IMR-90 (cell line): Measurements from ENCODE around the gene NSD2. TPM values are rescaled to one million over a fixed set of nuclear protein-coding genes. Genes with fewer than 3 reads are reported as not detected.

Experiments
- ATAC-seq: fragments of 200-7000 bp; cut with Tn5 transposase; 2 replicates; pipeline ENCODE4 v1.9.1; 2020; ENCODE audit warnings: low read depth, mild to moderate bottlenecking, moderate library complexity
- BruUV-seq: library from RNA; stranded (reverse); fragments of 400-500 nt; replicated peaks from 2 replicates; lab custom pipeline; 2021; lab: Mats Ljungman, UMichigan
- CTCF ChIA-PET: fragments of 300-600 bp; formaldehyde crosslinking; extraction: SDS; loops from one replicate; lab custom pipeline; 2021; ENCODE audit warnings: antibody characterized with exemption; lab: Yijun Ruan, JAX
- POLR2A ChIA-PET: fragments of 300-600 bp; sonication (Branson Sonifier 250); formaldehyde crosslinking; loops from one replicate; lab custom pipeline; 2022; ENCODE audit warnings: antibody characterized with exemption; ENCODE audit not compliant: unreplicated experiment; lab: Charles Lee
- DNase-seq: peaks from one replicate; pipeline ENCODE4 v3.0.0; 2013
- H2AFZ ChIP-seq: replicated peaks from 2 replicates; pipeline ENCODE3; 2013; ENCODE audit warnings: low read length, mild to moderate bottlenecking; ENCODE audit not compliant: poor library complexity
- H2AK5ac ChIP-seq: 2 replicates; pipeline ENCODE4 v1.6.1; 2013; ENCODE audit warnings: low read depth, low read length, inconsistent platforms
- H2AK9ac ChIP-seq: replicated peaks from 2 replicates; pipeline ENCODE3; 2013; ENCODE audit warnings: mild to moderate bottlenecking, low read depth, low read length, moderate library complexity; ENCODE audit not compliant: poor library complexity
- H2BK120ac ChIP-seq: 2 replicates; pipeline ENCODE4 v1.6.1; 2013; ENCODE audit warnings: low read depth, low read length, inconsistent platforms
- H2BK15ac ChIP-seq: 3 replicates; pipeline ENCODE4 v1.6.1; 2013; ENCODE audit warnings: low read depth, low read length, inconsistent platforms
- H2BK20ac ChIP-seq: 2 replicates; pipeline ENCODE4 v1.6.1; 2013; ENCODE audit warnings: low read depth, mild to moderate bottlenecking, inconsistent platforms, low read length, moderate library complexity
- H2BK5ac ChIP-seq: 2 replicates; pipeline ENCODE4 v1.6.1; 2013; ENCODE audit warnings: mild to moderate bottlenecking, low read depth, low read length, inconsistent platforms; ENCODE audit not compliant: poor library complexity, severe bottlenecking
- H3K14ac ChIP-seq: replicated peaks from 2 replicates; pipeline ENCODE4 v1.6.1; 2013; ENCODE audit warnings: low read depth, low read length, inconsistent platforms
- H3K18ac ChIP-seq: 2 replicates; pipeline ENCODE4 v1.6.1; 2013; ENCODE audit warnings: low read depth, low read length, control low read depth
- H3K23ac ChIP-seq: 2 replicates; pipeline ENCODE4 v1.6.1; 2013; ENCODE audit warnings: low read depth, low read length, inconsistent platforms
- H3K27ac ChIP-seq: 2 replicates; pipeline ENCODE4 v1.5.1; 2013; ENCODE audit warnings: mild to moderate bottlenecking, control low read depth, low read length; ENCODE audit not compliant: insufficient read depth
- H3K27me3 ChIP-seq: 2 replicates; pipeline ENCODE4 v1.6.1; 2013; ENCODE audit warnings: low read length; ENCODE audit not compliant: control insufficient read depth, insufficient read depth
- H3K36me3 ChIP-seq: 2 replicates; pipeline ENCODE4 v1.6.1; 2013; ENCODE audit warnings: low read length, mixed read lengths; ENCODE audit not compliant: control insufficient read depth, insufficient read depth
- H3K4ac ChIP-seq: 2 replicates; pipeline ENCODE4 v1.6.1; 2013; ENCODE audit warnings: low read depth, low read length, inconsistent platforms
- H3K4me1 ChIP-seq: 2 replicates; pipeline ENCODE4 v1.6.1; 2013; ENCODE audit warnings: low read length, mixed read lengths; ENCODE audit not compliant: control insufficient read depth, insufficient read depth
- H3K4me2 ChIP-seq: 2 replicates; pipeline ENCODE4 v1.6.1; 2013; ENCODE audit warnings: low read depth, mild to moderate bottlenecking, control low read depth, low read length, moderate library complexity
- H3K4me3 ChIP-seq: 2 replicates; pipeline ENCODE4 v1.5.1; 2013; ENCODE audit warnings: low read depth, mild to moderate bottlenecking, control low read depth, low read length, moderate library complexity; ENCODE audit not compliant: insufficient read depth
- H3K56ac ChIP-seq: 2 replicates; pipeline ENCODE4 v1.6.1; 2013; ENCODE audit warnings: low read length, inconsistent platforms; ENCODE audit not compliant: insufficient read depth; ENCODE audit errors: extremely low read depth
- H3K79me1 ChIP-seq, 2 experiments: 2 replicates each; pipeline ENCODE4 v1.6.1; 2013; ENCODE audit warnings: low read length in 2 of 2, inconsistent platforms in 1 of 2, low read depth in 1 of 2
- H3K9ac ChIP-seq: 2 replicates; pipeline ENCODE4 v1.6.1; 2013; ENCODE audit warnings: low read depth, low read length, control low read depth
- H3K9me1 ChIP-seq: 2 replicates; pipeline ENCODE4 v1.6.1; 2013; ENCODE audit warnings: low read length, inconsistent platforms; ENCODE audit not compliant: insufficient read depth
- H3K9me3 ChIP-seq: 2 replicates; pipeline ENCODE4 v1.6.1; 2013; ENCODE audit warnings: low read length; ENCODE audit not compliant: control insufficient read depth, insufficient read depth
- H4K20me1 ChIP-seq: 2 replicates; pipeline ENCODE4 v1.6.1; 2013; ENCODE audit warnings: low read length, inconsistent platforms; ENCODE audit not compliant: insufficient read depth
- H4K5ac ChIP-seq: 2 replicates; pipeline ENCODE4 v1.6.1; 2013; ENCODE audit warnings: mild to moderate bottlenecking, low read depth, low read length, control low read depth
- H4K8ac ChIP-seq, 2 experiments: 2 replicates each; pipeline ENCODE4 v1.6.1; 2013; ENCODE audit warnings: low read depth in 2 of 2, low read length in 2 of 2, control low read depth in 1 of 2, inconsistent platforms in 1 of 2
- H4K91ac ChIP-seq: 2 replicates; pipeline ENCODE4 v1.6.1; 2013; ENCODE audit warnings: low read depth, low read length, inconsistent platforms; ENCODE audit not compliant: insufficient read depth
- CEBPB ChIP-seq: IDR thresholded peaks from 2 replicates; pipeline ENCODE4 v1.6.1; 2012; ENCODE audit warnings: low read depth, low read length, improper control_type of control experiment
- RAD21 ChIP-seq: IDR thresholded peaks from 2 replicates; pipeline ENCODE4 v1.6.1; 2012; ENCODE audit warnings: low read length, improper control_type of control experiment
- SMC3 ChIP-seq: fragments of 150-350 bp; IDR thresholded peaks from 2 replicates; pipeline ENCODE4 v1.6.1; 2016; ENCODE audit warnings: low read depth, mild to moderate bottlenecking, antibody characterized with exemption, low read length, moderate library complexity
- WGBS, 2 experiments: methylation state at CpG; one replicate each; pipeline versions ENCODE4 v1.1.5 to v1.1.7; 2013; ENCODE audit warnings: missing lambda C conversion rate in 2 of 2; ENCODE audit not compliant: insufficient read length in 1 of 2; ENCODE audit errors: extremely low coverage in 2 of 2; 5-methylcytosine and 5-hydroxymethylcytosine counted together
- dilution Hi-C: fragments of 300-500 bp; cut with HindIII; formaldehyde crosslinking; loops from one replicate; pipeline ENCODE4 v1.14.3; 2018; ENCODE audit warnings: low sequenced_read_pairs; ENCODE audit not compliant: unreplicated experiment
- in situ Hi-C: fragments of 300-500 bp; cut with MboI; formaldehyde crosslinking; loops from 3 replicates; pipeline ENCODE4 v1.14.3; 2019; ENCODE audit warnings: low sequenced_read_pairs, inconsistent platforms, mixed read lengths
- intact Hi-C: fragments of 100-400 bp; cut with micrococcal nuclease; formaldehyde crosslinking; loops from 2 replicates; pipeline ENCODE4 v1.10.0; 2022
- polyA plus RNA-seq, 3 experiments: library from polyadenylated mRNA; depleted of rRNA; stranded (reverse); fragments of >200 nt; gene quantifications; 2 replicates each; pipeline ENCODE4 v1.2.3, GENCODE V29; 2012; ENCODE audit warnings: low replicate concordance in 1 of 3
- total RNA-seq: library from RNA; depleted of rRNA; stranded (reverse); fragments of >200 nt; gene quantifications from 2 replicates; pipeline ENCODE4 v1.2.3, GENCODE V29; 2012
- TF ChIP-seq, protein P1 (sequence below): fragments of 150-350 bp; IDR thresholded peaks from 2 replicates; pipeline ENCODE4 v1.6.1; 2016; ENCODE audit warnings: low read depth, mild to moderate bottlenecking, low read length, moderate library complexity, borderline replicate concordance

NSD2 gene
- total and polyA plus RNA-seq, 2 of the 4 experiments (the other 2 are of a cell fraction), result 35.9 to 68.1 TPM

DNA sequence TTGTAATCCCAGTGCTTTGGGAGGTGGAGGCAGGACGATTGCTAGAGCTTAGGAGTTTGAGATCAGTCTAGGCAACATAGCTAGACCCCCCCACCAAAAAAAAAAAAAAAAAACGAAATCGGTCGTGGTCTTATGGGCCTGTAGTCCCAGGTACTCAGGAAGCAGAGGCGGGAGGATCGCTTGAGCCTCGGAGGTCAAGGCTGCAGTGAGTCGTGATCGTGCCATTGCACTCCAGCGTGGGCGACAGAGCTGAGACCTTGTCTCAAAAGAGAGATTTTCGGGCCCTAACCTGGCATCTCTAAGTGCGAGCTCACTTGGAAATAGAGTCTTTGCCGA, 8.3 kb upstream of the NSD2 start (continued):
- TF ChIP-seq, protein P1, sequence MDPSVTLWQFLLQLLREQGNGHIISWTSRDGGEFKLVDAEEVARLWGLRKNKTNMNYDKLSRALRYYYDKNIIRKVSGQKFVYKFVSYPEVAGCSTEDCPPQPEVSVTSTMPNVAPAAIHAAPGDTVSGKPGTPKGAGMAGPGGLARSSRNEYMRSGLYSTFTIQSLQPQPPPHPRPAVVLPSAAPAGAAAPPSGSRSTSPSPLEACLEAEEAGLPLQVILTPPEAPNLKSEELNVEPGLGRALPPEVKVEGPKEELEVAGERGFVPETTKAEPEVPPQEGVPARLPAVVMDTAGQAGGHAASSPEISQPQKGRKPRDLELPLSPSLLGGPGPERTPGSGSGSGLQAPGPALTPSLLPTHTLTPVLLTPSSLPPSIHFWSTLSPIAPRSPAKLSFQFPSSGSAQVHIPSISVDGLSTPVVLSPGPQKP, result no peak
- no peak for TF ChIP-seq SMC3
- TF ChIP-seq CEBPB, result no peak

DNA sequence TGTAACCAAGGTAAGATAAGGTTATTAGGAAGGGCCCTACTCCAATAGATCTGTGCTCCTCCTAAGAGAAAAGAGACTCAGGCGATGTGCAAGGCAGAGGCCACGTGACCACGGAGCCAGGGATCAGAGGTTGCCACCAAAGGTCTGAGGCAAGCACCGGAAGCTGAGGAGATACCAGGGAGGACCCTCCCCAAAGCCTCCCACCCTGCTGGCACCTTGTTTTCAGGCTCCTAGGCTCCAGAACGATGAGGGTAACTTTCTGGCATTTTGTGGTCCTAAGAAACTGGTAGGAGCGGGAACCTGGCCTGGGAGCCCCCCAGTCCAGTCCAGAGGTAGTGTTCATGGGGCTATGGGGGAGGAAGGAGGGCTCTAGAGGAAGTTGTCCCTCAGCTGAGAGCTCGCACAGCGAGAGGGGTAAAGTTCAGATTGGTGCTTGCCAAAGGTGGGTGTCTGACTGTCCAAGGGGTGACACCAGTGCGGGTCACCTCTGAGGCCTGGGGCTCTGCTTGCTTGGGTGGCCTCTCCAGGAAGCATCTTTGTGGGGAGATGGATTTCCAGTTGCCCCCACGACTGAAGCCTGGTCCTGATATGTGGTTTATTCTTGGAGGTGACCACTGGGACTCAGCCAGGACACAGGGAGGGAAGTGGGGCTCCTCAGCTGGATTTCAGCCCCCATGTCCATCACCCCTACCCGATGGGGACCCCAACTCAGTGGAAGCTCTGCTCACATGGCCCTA, 7.7 kb upstream of the NSD2 start:
- Histone ChIP-seq H2AFZ (no peak overlapping the region), H3K4me1 (0 out of 2 replicates have a peak, but pooled peaks cover 2% of the 10 kb centered on the region), H2BK5ac (no peak overlapping the region), H4K5ac (no peak overlapping the region), H4K91ac (no peak overlapping the region), H2AK5ac (no peak overlapping the region; the same call in 1 of the 2 replicates), H3K4me2 (no peak overlapping the region), H3K14ac (no peak overlapping the region), H3K36me3 (no peaks in the 10 kb centered on the region), H3K18ac (no peak overlapping the region), H3K9me1 (0 out of 2 replicates have a peak, but pooled peaks cover 2% of the 10 kb centered on the region), H3K9me3 (no peaks in the 10 kb centered on the region), H4K20me1 (no peaks in the 10 kb centered on the region), H3K27me3 (peaks cover 2% of the 10 kb centered on the region; the same call in 1 of the 2 replicates), H3K4ac (no peak overlapping the region), H3K23ac (no peak overlapping the region), H3K79me1 (no peaks in the 10 kb centered on the region; a peak in 2 of 4 replicates), H4K8ac (no peak overlapping the region), H2BK15ac (no peak overlapping the region), H2BK20ac (no peak overlapping the region), H3K4me3 (no peak overlapping the region), H3K56ac (no peak overlapping the region), H2BK120ac (no peak overlapping the region), H2AK9ac (peak overlapping the region; percentile 76), H3K27ac (no peak overlapping the region), H3K9ac (no peak overlapping the region)
- POLR2A ChIA-PET, result no interaction called here
- in situ Hi-C loops, result no loop called here
- CTCF ChIA-PET, result no interaction called here
- dilution Hi-C loops, result no loop called here
- intact Hi-C loops, result no loop called here
- BruUV-seq, result no TSS peak
- no peak for ATAC-seq
- no peak for DNase-seq
- 96% methylated on average over 4 of the region's 11 CpGs; no CpG with 5 or more reads in 1 of the 2 experiments for WGBS, 2 experiments
- TF ChIP-seq RAD21 (no peak), CEBPB (no peak)
